ENCODE results near the gene IL17C. TPM values are rescaled to one million over a fixed set of nuclear protein-coding genes. Genes with fewer than 3 reads are reported as not detected.

IL17C gene
- total RNA-seq, 2 donors from 2014 or later, result 0.97 TPM; not detected in 1

DNA sequence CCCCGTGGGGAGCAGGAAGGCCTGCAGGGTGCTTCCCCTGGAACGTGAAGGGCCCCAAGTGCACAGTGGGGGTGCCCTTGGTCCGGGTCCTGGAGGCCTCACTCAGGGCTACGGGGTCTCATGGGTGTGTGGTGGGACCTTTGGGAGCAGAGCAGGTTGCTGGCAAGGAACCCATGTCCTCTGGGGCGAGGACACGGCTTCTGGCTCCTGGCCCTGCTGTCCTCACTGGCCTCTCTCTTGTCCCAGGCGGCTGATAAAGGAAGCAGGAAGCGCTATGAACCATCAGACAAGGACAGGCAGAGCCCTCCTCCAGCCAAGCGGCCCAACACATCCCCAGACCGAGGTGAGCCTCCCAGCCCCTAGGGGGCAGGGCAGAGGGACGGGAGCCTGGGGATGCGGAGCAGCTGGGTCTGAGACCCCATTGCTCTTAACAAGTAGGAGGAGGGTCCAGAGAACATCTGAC lies 9.8 kb upstream of the IL17C start:
- H3K27ac ChIP-seq, result no peak overlapping the region
- no peaks in the 10 kb centered on the region for H3K4me1 ChIP-seq (replicated peaks)
- TF ChIP-seq, protein P1, sequence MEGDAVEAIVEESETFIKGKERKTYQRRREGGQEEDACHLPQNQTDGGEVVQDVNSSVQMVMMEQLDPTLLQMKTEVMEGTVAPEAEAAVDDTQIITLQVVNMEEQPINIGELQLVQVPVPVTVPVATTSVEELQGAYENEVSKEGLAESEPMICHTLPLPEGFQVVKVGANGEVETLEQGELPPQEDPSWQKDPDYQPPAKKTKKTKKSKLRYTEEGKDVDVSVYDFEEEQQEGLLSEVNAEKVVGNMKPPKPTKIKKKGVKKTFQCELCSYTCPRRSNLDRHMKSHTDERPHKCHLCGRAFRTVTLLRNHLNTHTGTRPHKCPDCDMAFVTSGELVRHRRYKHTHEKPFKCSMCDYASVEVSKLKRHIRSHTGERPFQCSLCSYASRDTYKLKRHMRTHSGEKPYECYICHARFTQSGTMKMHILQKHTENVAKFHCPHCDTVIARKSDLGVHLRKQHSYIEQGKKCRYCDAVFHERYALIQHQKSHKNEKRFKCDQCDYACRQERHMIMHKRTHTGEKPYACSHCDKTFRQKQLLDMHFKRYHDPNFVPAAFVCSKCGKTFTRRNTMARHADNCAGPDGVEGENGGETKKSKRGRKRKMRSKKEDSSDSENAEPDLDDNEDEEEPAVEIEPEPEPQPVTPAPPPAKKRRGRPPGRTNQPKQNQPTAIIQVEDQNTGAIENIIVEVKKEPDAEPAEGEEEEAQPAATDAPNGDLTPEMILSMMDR (IDR thresholded peaks at IDR 0.05), result no peak
- no peak for TF ChIP-seq POLR2A (IDR thresholded peaks at IDR 0.05)
- no peak for TF ChIP-seq POLR2AphosphoS5 (IDR thresholded peaks at IDR 0.05)
- WGBS, result 75% methylated on average over 12 of the region's 12 CpGs
- H3K4me3 ChIP-seq, result no peak overlapping the region
- DNase-seq (ENCODE audit: low spot score), result no peak
- no peaks in the 10 kb centered on the region for H3K27me3 ChIP-seq (replicated peaks; ENCODE audit: insufficient read depth)
- intact Hi-C loops (cut with DNase I), result no loop called here
- H3K9me3 ChIP-seq, result no peaks in the 10 kb centered on the region
- peaks cover 17 to 32% of the 10 kb centered on the region in 2 donors for H3K36me3 ChIP-seq

- no peaks in the 10 kb centered on the region for H3K9me3 ChIP-seq
- TF ChIP-seq, protein P1 (IDR thresholded peaks at IDR 0.05), result no peak
- TF ChIP-seq POLR2A (IDR thresholded peaks at IDR 0.05) (no peak), POLR2AphosphoS5 (IDR thresholded peaks at IDR 0.05) (no peak)
- H3K36me3 ChIP-seq, result peaks cover 12 to 19% of the 10 kb centered on the region in 2 donors
- H3K27me3 ChIP-seq (replicated peaks; ENCODE audit: insufficient read depth), result no peaks in the 10 kb centered on the region
- DNase-seq (ENCODE audit: low spot score), result no peak
- intact Hi-C loops (cut with DNase I), result no loop called here
- 87% methylated on average over 9 of the region's 9 CpGs for WGBS
- H3K4me3 ChIP-seq, result no peak overlapping the region
- H3K4me1 ChIP-seq (replicated peaks), result no peaks in the 10 kb centered on the region
- no peak overlapping the region for H3K27ac ChIP-seq
Measured at GRCh38 chr16:88629835-88630234, 8.5 kb upstream of the IL17C start.

GRCh38 chr16:88630433-88630832 lies 7.9 kb upstream of the IL17C start:
- H3K4me1 ChIP-seq (replicated peaks), result no peaks in the 10 kb centered on the region
- no peaks in the 10 kb centered on the region for H3K9me3 ChIP-seq
- H3K27ac ChIP-seq, result no peak overlapping the region
- no peaks in the 10 kb centered on the region for H3K27me3 ChIP-seq (replicated peaks; ENCODE audit: insufficient read depth)
- H3K36me3 ChIP-seq, result peaks cover 9 to 15% of the 10 kb centered on the region in 2 donors
- DNase-seq (ENCODE audit: low spot score), result no peak
- no peak for TF ChIP-seq POLR2A (IDR thresholded peaks at IDR 0.05)
- TF ChIP-seq, protein P1 (IDR thresholded peaks at IDR 0.05), result no peak
- no peak for TF ChIP-seq POLR2AphosphoS5 (IDR thresholded peaks at IDR 0.05)
- 87% methylated on average over 11 of the region's 12 CpGs for WGBS
- intact Hi-C loops (cut with DNase I), result no loop called here
- no peak overlapping the region for H3K4me3 ChIP-seq

GRCh38 chr16:88630941-88631340 lies 7.4 kb upstream of the IL17C start:
- Histone ChIP-seq H3K27me3 (replicated peaks; ENCODE audit: insufficient read depth) (no peaks in the 10 kb centered on the region), H3K36me3 (peaks cover 9 to 15% of the 10 kb centered on the region in 2 donors), H3K4me1 (replicated peaks) (no peaks in the 10 kb centered on the region), H3K4me3 (no peak overlapping the region), H3K9me3 (no peaks in the 10 kb centered on the region), H3K27ac (no peak overlapping the region)
- 97% methylated on average over 22 of the region's 23 CpGs for WGBS
- TF ChIP-seq, protein P1 (IDR thresholded peaks at IDR 0.05), result no peak
- TF ChIP-seq POLR2AphosphoS5 (IDR thresholded peaks at IDR 0.05) (no peak), POLR2A (IDR thresholded peaks at IDR 0.05) (no peak)
- intact Hi-C loops (cut with DNase I), result no loop called here
- no peak for DNase-seq (ENCODE audit: low spot score)

DNA sequence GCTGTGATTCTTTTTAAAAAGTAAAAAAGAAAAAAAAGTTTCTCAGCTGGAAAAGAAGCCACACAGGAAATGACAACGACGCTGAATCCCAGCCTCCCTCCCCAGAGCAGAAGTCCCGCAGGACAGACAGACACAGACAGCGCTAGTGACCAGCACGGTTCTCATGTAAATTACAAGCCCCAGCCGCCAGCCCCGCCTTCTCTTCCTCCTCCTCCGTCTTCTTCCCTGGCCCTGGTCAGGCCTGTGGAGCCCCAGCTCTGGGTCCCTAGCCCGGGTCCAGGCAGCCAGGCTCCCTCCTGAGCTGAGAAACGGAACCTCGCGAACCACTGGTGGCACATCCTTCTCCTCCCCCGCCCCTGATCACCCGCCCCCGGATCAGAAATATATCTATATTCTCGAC lies 7.0 kb upstream of the IL17C start:
- H3K36me3 ChIP-seq, result peaks cover 9 to 15% of the 10 kb centered on the region in 2 donors
- TF ChIP-seq POLR2AphosphoS5 (IDR thresholded peaks at IDR 0.05), result no peak
- intact Hi-C loops (cut with DNase I), result no loop called here

More for the DNA sequence above, 7.0 kb upstream of the IL17C start:
- WGBS, result 76% methylated on average over 16 of the region's 16 CpGs
- no peaks in the 10 kb centered on the region for H3K27me3 ChIP-seq (replicated peaks; ENCODE audit: insufficient read depth)
- no peak overlapping the region for H3K4me3 ChIP-seq
- no peaks in the 10 kb centered on the region for H3K9me3 ChIP-seq
- H3K4me1 ChIP-seq (replicated peaks), result no peaks in the 10 kb centered on the region
- H3K27ac ChIP-seq, result no peak overlapping the region
- DNase-seq (ENCODE audit: low spot score), result no peak

All from prostate gland (tissue), 2 donors.